ENCODE results near the gene ALG9. TPM values are rescaled to one million over a fixed set of nuclear protein-coding genes. Genes with fewer than 3 reads are reported as not detected.

ALG9 gene
- polyA plus RNA-seq, 1 experiment, result 23.7 TPM

DNA sequence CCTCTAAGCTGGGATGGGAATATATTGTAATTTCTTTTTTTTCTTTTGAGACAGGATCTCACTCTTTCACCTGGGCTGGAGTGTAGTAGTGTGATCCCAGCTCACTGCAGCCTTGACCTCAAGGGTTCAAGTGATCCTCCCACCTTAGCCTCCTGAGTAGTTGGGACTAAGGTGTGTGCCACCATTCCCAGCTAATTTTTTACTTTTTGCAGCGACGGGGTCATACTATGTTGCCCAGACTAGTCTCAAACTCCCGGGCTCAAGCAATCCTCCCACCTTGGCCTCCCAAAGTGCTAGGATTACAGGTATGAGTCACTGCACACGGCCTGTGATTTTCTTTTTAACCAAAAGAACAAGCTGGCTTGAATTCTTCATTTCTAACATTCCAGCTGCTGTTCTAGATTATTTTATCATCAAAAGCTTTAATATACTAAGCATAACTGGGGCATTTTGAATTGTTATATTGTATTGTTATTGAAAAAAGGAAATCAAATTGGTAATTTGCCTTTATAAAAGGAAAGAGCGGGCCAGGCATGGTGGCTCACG is 78.4 kb downstream of the ALG9 start:
- Histone ChIP-seq H3K36me3 (ENCODE audit: control insufficient read depth, insufficient read depth, low read length) (no peaks in the 10 kb centered on the region), H3K4me3 (ENCODE audit: low read depth, low read length) (no peak overlapping the region), H3K27me3 (ENCODE audit: control insufficient read depth, insufficient read depth, low read length) (no peaks in the 10 kb centered on the region)
- POLR2A ChIA-PET, result interaction anchor here (0.7 kb wide), 1 partner anchor 313 kb away, joined by 7 read pairs; no protein-coding TSS in a partner anchor
- TF ChIP-seq, protein P1, sequence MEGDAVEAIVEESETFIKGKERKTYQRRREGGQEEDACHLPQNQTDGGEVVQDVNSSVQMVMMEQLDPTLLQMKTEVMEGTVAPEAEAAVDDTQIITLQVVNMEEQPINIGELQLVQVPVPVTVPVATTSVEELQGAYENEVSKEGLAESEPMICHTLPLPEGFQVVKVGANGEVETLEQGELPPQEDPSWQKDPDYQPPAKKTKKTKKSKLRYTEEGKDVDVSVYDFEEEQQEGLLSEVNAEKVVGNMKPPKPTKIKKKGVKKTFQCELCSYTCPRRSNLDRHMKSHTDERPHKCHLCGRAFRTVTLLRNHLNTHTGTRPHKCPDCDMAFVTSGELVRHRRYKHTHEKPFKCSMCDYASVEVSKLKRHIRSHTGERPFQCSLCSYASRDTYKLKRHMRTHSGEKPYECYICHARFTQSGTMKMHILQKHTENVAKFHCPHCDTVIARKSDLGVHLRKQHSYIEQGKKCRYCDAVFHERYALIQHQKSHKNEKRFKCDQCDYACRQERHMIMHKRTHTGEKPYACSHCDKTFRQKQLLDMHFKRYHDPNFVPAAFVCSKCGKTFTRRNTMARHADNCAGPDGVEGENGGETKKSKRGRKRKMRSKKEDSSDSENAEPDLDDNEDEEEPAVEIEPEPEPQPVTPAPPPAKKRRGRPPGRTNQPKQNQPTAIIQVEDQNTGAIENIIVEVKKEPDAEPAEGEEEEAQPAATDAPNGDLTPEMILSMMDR (IDR thresholded peaks at IDR 0.05; ENCODE audit: insufficient read depth, low read depth, low read length), result no peak
- CTCF ChIA-PET, result interaction anchor here (0.8 to 3.1 kb wide), 8 partner anchors 16 to 346 kb away, joined by 3 to 13 read pairs (median 4); no protein-coding TSS in a partner anchor
- DNase-seq (ENCODE audit: low read depth), result no peak

DNA sequence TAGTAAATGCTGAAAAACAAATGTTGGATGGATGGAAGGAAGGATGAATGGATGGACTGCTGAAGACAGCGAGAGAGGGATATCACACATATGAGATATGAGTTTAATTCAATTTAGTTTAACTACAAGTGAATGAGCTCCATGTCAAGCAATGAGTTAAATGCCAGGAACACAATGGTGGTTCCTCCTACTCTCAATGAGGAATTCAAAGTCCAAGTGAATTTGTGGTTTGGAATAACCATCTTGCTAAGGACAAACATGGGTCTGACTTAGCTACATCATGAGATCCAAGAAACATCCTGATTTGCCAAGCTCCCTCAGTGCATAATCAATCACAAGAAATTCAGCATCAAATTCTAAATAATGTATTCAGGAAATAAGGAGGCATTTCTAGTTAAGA is 79.1 kb downstream of the ALG9 start:
- Histone ChIP-seq H3K27me3 (ENCODE audit: control insufficient read depth, insufficient read depth, low read length) (no peaks in the 10 kb centered on the region), H3K4me3 (ENCODE audit: low read depth, low read length) (no peak overlapping the region), H3K36me3 (ENCODE audit: control insufficient read depth, insufficient read depth, low read length) (no peaks in the 10 kb centered on the region)
- TF ChIP-seq, protein P1 (IDR thresholded peaks at IDR 0.05; ENCODE audit: insufficient read depth, low read depth, low read length), result no peak
- DNase-seq (ENCODE audit: low read depth), result no peak
- ChIA-PET CTCF (interaction anchor here (0.8 to 3.1 kb wide), 7 partner anchors 16 to 345 kb away, joined by 3 to 13 read pairs (median 5); no protein-coding TSS in a partner anchor), POLR2A (no interaction called here)

DNA sequence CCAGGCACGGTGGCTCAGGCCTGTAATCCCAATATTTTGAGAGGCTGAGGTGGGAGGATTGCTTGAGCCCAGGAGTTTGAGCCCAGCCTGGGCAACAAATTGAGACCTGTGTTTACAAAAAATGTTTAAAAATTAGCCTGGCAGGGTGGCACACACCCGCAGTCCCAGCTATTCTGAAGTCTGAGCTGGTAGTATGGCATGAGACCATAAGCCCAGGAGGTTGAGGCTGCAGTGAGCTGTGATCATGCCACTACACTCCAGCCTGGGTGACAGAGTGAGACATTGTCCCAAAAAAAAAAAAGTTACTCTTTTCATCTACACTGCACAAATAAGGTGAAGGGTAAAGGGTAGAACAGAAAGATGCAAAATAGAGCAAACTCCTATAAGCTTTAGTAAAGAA is 82.9 kb downstream of the ALG9 start:
- no peak for DNase-seq (ENCODE audit: low read depth)
- ChIA-PET POLR2A (no interaction called here), CTCF (interaction anchor here (0.8 kb wide), 1 partner anchor 9 kb away, joined by 3 read pairs; no protein-coding TSS in a partner anchor)
- Histone ChIP-seq H3K4me3 (ENCODE audit: low read depth, low read length) (no peak overlapping the region), H3K36me3 (ENCODE audit: control insufficient read depth, insufficient read depth, low read length) (no peaks in the 10 kb centered on the region), H3K27me3 (ENCODE audit: control insufficient read depth, insufficient read depth, low read length) (no peaks in the 10 kb centered on the region)
- TF ChIP-seq, protein P1 (IDR thresholded peaks at IDR 0.05; ENCODE audit: insufficient read depth, low read depth, low read length), result no peak

DNA sequence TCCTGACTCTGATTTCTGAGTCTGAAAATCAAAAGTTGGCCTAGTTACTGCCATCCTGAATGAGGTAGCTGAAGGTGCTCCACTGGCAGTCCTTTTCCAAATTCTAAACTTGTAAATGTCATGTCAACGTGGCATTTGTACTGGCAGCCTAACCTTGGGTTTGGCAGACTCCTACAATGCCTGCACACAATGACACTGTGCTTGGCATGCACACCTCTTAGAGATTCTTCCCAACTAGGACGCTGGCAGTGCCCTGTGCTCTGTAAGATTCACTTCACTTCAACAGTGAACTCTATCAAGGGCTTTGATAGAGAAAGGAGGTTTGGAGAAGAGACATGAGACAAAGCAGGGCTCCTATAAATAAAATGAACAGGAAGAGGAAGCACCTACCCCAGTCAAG is 83.3 kb downstream of the ALG9 start:
- ChIA-PET POLR2A (no interaction called here), CTCF (interaction anchor here (0.8 kb wide), 1 partner anchor 10 kb away, joined by 3 read pairs; no protein-coding TSS in a partner anchor)
- no peaks in the 10 kb centered on the region for H3K27me3 ChIP-seq (ENCODE audit: control insufficient read depth, insufficient read depth, low read length)
- DNase-seq (ENCODE audit: low read depth), result no peak
- TF ChIP-seq, protein P1 (IDR thresholded peaks at IDR 0.05; ENCODE audit: insufficient read depth, low read depth, low read length), result no peak
- no peaks in the 10 kb centered on the region for H3K36me3 ChIP-seq (ENCODE audit: control insufficient read depth, insufficient read depth, low read length)
- H3K4me3 ChIP-seq (ENCODE audit: low read depth, low read length), result no peak overlapping the region

DNA sequence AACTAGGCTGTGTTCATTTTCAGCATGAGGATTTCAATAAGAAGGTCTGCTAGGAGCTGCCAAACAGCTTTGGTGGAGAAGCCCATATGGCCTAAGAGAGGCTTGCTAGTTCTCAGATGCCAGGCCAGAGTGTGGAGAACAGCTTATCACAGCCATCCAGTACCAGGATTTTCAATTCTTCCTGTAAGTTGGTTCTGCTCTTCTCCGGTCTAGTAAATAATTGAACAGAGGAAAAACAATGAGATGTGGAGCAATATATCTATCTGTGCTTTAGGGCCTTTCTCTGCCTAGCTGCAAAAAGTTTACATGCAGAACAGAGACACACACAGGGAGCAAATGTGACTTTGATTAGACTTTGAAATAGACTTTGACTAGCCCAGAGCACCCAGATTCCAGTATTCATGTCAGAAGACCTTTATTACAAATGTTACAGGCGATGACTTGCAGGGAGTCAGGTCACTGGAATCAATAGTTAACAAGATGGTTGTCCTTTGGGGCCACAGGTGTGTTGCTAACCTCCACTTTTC is 85.4 kb downstream of the ALG9 start:
- POLR2A ChIA-PET, result no interaction called here
- Histone ChIP-seq H3K4me3 (ENCODE audit: low read depth, low read length) (no peak overlapping the region), H3K27me3 (ENCODE audit: control insufficient read depth, insufficient read depth, low read length) (no peaks in the 10 kb centered on the region), H3K36me3 (ENCODE audit: control insufficient read depth, insufficient read depth, low read length) (no peaks in the 10 kb centered on the region)
- TF ChIP-seq, protein P1 (IDR thresholded peaks at IDR 0.05; ENCODE audit: insufficient read depth, low read depth, low read length), result no peak
- DNase-seq (ENCODE audit: low read depth), result no peak
- CTCF ChIA-PET, result interaction anchor here (0.7 to 1.7 kb wide), 4 partner anchors 8 to 226 kb away, joined by 3 to 5 read pairs (median 4); no protein-coding TSS in a partner anchor

Data from BJ (cell line).